GM03348 (cell line): Measurements from ENCODE around the gene SLC6A6.

Experiments used
- DNase-seq: peaks from one replicate; pipeline ENCODE4 v3.0.0; 2012; ENCODE audit warnings: low spot score

Gene SLC6A6

GRCh38 chr3:14422016-14422963 is 19.9 kb downstream of the SLC6A6 start:
- no peak for DNase-seq

GRCh38 chr3:14423197-14423743 is 20.9 kb downstream of the SLC6A6 start:
- DNase-seq = no peak

GRCh38 chr3:14423963-14424362 is 21.6 kb downstream of the SLC6A6 start:
- DNase-seq = no peak

GRCh38 chr3:14424711-14425580 is 22.5 kb downstream of the SLC6A6 start:
- no peak for DNase-seq

- no peak for DNase-seq
Observed at GRCh38 chr3:14425581-14426304, 23.3 kb downstream of the SLC6A6 start.

GRCh38 chr3:14426305-14426620 is 23.9 kb downstream of the SLC6A6 start:
- DNase-seq = no peak

- DNase-seq = no peak
Observed at GRCh38 chr3:14428087-14429033, 26.0 kb downstream of the SLC6A6 start.

- no peak for DNase-seq
Observed at GRCh38 chr3:14429237-14429636, 26.8 kb downstream of the SLC6A6 start.

GRCh38 chr3:14429640-14430039 is 27.2 kb downstream of the SLC6A6 start:
- DNase-seq = no peak

- DNase-seq = no peak
Observed at GRCh38 chr3:14430053-14430452, 27.6 kb downstream of the SLC6A6 start.

- no peak for DNase-seq
Observed at GRCh38 chr3:14430706-14431451, 28.5 kb downstream of the SLC6A6 start.

GRCh38 chr3:14431452-14431916 is 29.1 kb downstream of the SLC6A6 start:
- no peak for DNase-seq

- peak; percentile 91 for DNase-seq
Observed at GRCh38 chr3:14431917-14432834, 29.8 kb downstream of the SLC6A6 start.

- DNase-seq = no peak
Observed at GRCh38 chr3:14433106-14433505, 30.7 kb downstream of the SLC6A6 start.

- peak; percentile 66 for DNase-seq
Observed at GRCh38 chr3:14434126-14434497, 31.7 kb downstream of the SLC6A6 start.

- no peak for DNase-seq
Observed at GRCh38 chr3:14434498-14435151, 32.2 kb downstream of the SLC6A6 start.

GRCh38 chr3:14435175-14436014 is 33.0 kb downstream of the SLC6A6 start:
- no peak for DNase-seq

GRCh38 chr3:14436954-14437281 is 34.5 kb downstream of the SLC6A6 start:
- DNase-seq = no peak
